GM06990 (cell line): ENCODE results near the gene CLEC3B.
A peak's percentile ranks its signal among the peaks of the same experiment; 100 is the strongest.

ENCODE experiments used
- DNase-seq: peaks from one replicate; pipeline ENCODE4 v3.0.0-alpha.2; 2011; ENCODE audit not compliant: insufficient read length; ENCODE audit errors: extremely low read depth
- H3K27me3 ChIP-seq: replicated peaks from 2 replicates; pipeline ENCODE4 v1.6.0; 2011; ENCODE audit warnings: low read length; ENCODE audit not compliant: control insufficient read depth, insufficient read depth
- H3K36me3 ChIP-seq: 2 replicates; pipeline ENCODE4 v1.5.1; 2011; ENCODE audit warnings: low read length; ENCODE audit not compliant: control insufficient read depth, insufficient read depth
- H3K4me3 ChIP-seq: replicated peaks from 2 replicates; pipeline ENCODE4 v1.5.1; 2011; ENCODE audit warnings: low read depth, mild to moderate bottlenecking, control low read depth, low read length
- TF ChIP-seq, protein P1 (sequence below): IDR thresholded peaks from 2 replicates; pipeline ENCODE4 v1.5.1; 2011; ENCODE audit warnings: low read length, control low read depth, mild to moderate bottlenecking, inconsistent platforms; ENCODE audit not compliant: insufficient read depth, poor library complexity, severe bottlenecking

CLEC3B gene

GRCh38 chr3:45035441-45036301, 9.6 kb downstream of the CLEC3B start:
- DNase-seq, result no peak
- Histone ChIP-seq H3K36me3 (no peaks in the 10 kb centered on the region), H3K27me3 (no peaks in the 10 kb centered on the region; the same call in 1 of the 2 replicates), H3K4me3 (no peak overlapping the region)
- TF ChIP-seq, protein P1, sequence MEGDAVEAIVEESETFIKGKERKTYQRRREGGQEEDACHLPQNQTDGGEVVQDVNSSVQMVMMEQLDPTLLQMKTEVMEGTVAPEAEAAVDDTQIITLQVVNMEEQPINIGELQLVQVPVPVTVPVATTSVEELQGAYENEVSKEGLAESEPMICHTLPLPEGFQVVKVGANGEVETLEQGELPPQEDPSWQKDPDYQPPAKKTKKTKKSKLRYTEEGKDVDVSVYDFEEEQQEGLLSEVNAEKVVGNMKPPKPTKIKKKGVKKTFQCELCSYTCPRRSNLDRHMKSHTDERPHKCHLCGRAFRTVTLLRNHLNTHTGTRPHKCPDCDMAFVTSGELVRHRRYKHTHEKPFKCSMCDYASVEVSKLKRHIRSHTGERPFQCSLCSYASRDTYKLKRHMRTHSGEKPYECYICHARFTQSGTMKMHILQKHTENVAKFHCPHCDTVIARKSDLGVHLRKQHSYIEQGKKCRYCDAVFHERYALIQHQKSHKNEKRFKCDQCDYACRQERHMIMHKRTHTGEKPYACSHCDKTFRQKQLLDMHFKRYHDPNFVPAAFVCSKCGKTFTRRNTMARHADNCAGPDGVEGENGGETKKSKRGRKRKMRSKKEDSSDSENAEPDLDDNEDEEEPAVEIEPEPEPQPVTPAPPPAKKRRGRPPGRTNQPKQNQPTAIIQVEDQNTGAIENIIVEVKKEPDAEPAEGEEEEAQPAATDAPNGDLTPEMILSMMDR, result no peak

DNA sequence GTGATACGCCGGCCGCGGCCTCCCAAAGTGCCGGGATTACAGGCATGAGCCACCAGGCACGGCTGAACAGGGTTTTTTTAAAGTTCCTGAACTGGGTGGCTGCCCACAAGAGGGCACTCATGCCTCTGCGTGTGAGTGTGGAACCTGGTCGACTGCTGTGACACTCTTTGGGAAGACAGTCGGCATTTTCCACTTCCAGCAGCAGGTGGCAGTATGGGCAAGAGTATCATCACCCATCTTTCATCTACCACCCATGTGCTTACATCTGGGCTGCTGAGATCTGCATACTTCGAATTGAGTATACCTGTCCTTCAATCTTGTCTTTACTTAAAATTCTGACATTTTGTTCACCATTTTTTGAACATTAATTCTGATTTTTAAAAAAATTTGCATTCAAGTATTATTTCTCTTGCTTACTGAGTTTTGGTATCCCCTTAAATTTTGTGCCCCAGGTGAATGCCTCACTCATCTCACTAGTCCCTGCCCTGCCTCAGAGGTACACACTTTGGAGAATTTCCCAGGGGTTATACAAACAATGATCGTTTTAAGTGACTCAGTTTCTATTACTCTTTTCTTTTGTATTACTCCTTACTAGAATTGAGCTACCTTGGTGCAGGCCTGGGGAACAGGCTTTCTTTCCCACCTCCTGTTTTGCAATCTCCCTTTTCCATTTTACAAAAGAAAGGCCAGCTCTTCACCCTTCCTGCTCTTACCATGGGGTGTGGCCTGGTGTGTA, 11.8 kb downstream of the CLEC3B start:
- peak; percentile 66 for DNase-seq
- Histone ChIP-seq H3K4me3 (no peak overlapping the region), H3K27me3 (no peaks in the 10 kb centered on the region), H3K36me3 (no peaks in the 10 kb centered on the region)
- TF ChIP-seq, protein P1, result peak; percentile 94

DNA sequence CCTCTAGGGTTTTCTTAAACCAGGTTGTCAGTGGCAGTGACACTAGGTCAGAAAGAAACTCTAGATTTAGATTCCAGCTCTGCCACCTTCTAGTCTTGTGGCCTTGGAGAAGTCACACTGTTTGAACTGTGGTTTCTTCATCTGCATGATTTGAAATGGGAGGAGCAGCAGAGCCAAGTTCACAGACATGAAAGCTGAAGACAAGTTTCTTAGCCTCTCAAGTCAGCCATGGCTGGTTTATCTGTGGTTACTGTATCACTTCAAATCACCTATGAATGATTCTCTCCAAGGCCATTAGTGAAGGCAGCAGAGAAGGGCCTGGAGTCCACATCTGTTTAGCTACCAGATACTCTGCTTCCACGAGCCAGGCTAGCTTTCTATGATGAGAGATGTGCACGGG, 15.6 kb downstream of the CLEC3B start:
- TF ChIP-seq, protein P1, result no peak

DNA sequence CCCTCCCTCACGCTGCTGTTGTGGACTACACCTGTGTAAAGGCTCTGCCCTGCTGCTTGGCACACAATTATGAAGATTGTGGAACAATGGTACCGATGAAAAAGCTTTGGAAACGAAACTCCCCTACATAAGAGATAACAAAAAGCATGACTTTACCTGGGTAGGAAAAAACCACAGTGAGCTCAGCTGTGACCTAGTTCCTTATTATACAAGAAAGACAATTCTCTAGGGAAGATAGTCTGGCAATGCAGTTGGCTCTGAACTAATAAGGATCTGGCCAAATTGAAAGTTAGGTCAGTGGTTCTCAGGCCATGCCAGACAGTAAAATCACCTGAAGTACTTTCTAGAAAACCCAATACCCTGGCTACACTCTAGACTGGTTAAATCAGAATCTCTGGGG, 16.1 kb downstream of the CLEC3B start:
- no peak for DNase-seq
- Histone ChIP-seq H3K4me3 (no peak overlapping the region), H3K27me3 (no peaks in the 10 kb centered on the region), H3K36me3 (no peaks in the 10 kb centered on the region)
- TF ChIP-seq, protein P1, result no peak

More for the DNA sequence above, 15.6 kb downstream of the CLEC3B start:
- Histone ChIP-seq H3K36me3 (no peaks in the 10 kb centered on the region), H3K27me3 (no peaks in the 10 kb centered on the region), H3K4me3 (no peak overlapping the region)
- DNase-seq, result no peak

GRCh38 chr3:45043728-45044299, 17.7 kb downstream of the CLEC3B start:
- DNase-seq, result no peak
- TF ChIP-seq, protein P1, result no peak
- Histone ChIP-seq H3K4me3 (no peak overlapping the region), H3K27me3 (peaks cover 1% of the 10 kb centered on the region; the same call in 1 of the 2 replicates), H3K36me3 (no peaks in the 10 kb centered on the region)
